GM12891 (cell line): ENCODE results near the gene PRSS48.

Experiments
- POLR2A ChIP-seq: IDR thresholded peaks from 2 replicates; pipeline ENCODE4 v1.6.1; 2011; ENCODE audit warnings: low read depth, low read length, control low read depth
- POLR2AphosphoS5 ChIP-seq: IDR thresholded peaks from 2 replicates; pipeline ENCODE4 v1.6.1; 2011; ENCODE audit warnings: low read depth, low read length, control low read depth
- TAF1 ChIP-seq: IDR thresholded peaks from 2 replicates; pipeline ENCODE4 v1.6.1; 2011; ENCODE audit warnings: low read depth, low read length, control low read depth

DNA sequence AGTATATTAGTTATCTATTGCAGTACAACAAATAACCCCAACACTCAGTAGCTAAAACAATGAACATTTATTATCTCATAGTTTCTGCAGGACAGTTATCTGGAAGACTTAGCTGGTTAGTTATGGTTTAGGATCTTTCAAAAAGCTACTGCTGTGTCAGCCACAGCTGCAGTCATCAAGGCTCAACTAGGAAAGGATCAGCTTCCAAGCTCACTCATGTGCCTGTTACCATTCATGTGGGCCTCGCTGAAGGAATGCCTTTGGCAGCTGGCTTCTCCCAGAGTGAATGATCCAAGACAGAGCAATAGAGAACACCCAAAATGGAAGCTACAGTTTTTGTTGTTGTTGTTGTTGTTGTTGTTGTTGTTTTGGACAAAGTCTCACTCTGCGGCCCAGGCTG, 13.5 kb upstream of the PRSS48 start:
- no peak for TF ChIP-seq POLR2AphosphoS5
- TF ChIP-seq TAF1: no peak
- no peak for TF ChIP-seq POLR2A
